ENCODE measurements around the gene FAM240A.
"Not testable (repeated sequence)": the region's sequence is repeated elsewhere in the genome, so short reads cannot be mapped to it uniquely, and the experiment has no call there.

Gene FAM240A

DNA sequence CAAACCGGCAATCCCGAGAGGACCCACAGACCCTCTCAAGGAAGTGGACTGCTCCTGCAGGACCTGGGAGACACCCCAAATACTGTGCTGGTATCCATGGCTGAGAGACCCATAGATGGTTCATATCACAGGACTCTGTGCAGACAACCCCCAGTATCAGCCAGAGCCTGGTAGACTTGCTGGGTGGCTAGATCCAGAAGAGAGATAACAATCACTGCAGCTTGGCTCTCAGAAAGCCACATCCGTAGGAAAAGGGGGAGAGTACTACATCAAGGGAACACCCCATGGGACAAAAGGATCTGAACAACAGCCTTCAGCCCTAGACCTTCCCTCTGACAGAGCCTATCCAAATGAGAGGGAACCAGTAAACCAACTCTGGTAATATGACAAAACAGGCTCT, 25.1 kb upstream of the FAM240A start:
- DNase-seq: not testable (repeated sequence)

DNA sequence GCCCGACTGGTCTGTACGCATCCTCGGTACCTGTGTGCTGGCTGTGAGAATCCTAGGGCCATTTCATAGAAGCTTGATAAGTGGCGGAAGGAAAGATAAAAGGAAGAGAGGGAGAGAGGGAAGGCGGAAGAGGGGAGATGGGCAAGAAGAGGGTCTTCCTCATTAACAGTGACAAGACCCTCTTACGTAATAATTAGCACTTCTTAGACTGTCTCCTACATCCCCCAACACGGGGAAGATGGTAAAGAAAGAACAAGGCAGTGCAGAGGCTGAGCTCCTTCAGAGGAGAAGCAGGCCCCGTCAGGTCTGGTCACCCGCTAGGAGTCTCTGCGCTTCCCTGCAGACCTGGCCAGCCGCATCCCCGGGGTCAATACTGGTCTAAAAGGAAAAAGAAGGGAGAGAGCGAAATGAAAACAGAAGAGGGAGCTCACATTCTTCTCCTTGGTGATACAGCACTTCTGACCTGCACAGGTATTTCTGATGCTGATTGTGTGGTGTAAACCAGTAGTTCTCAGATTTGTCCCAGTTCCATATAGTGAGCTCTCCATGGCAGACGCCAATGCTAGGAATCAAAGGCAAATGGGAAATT, 19.0 kb upstream of the FAM240A start:
- no peak for DNase-seq

DNA sequence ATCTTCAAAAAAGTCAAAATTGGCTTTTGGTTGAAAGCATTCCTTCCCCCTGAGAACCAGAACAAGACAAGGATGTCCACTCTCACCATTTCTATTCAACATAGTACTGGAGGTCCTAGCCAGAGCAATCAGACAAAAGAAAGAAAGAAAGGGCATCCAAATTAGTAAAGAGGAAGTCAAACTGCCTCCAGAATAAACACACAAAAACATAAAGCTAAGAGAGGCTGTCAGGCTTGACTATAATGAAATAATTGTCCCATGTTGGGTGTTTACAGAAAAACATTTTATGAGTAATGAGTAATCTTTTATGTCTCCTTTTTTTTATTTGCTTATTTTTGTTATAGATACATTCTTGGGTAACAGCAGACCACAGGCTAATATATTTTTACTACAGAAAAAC, 18.3 kb upstream of the FAM240A start:
- DNase-seq: no peak

DNA sequence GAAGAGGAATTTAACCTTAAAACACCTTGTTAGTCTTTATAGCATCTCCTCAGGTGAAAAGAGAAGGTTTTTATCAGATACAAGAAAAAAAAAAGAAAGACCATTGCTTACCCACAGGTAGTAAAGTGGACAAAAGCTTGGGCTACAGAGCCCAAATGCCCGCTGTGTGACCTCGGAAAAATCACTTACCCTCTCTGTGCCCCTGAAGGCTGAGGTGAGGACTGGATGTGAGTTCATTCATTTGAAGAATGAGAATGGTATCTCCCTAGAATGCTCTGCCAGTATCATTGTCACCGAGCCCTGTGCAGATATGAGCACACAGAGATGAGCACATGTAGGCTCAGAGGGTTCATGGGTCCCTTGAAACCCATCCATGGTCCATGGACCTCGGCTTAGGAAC, 17.6 kb upstream of the FAM240A start:
- no peak for DNase-seq

DNA sequence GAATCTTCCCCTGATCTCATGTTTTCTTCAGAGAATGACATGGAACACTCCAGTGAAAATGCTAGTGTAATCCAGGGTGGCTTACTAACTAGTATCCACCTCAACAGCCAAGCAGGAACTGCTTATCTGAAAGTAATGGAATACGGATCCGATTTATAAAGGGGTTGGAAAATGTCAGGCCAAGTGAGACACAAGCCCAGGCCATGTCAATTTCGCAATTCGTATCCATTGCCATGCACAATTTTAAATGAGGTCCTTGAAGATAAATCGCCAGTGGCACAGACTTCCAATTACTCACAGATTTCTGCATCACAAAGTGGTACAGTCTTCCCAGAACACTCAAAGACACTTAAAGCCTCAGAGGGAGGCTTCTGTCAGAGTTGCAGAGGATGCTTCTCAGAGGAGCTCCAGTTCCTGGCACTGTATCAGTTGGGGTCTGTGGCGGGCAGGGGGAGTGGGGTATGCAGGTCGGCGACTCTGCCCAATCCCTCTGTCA, 16.5 kb upstream of the FAM240A start:
- no peak for DNase-seq

- no peak for DNase-seq
Measured at GRCh38 chr3:46599590-46599989, 12.7 kb upstream of the FAM240A start.

DNA sequence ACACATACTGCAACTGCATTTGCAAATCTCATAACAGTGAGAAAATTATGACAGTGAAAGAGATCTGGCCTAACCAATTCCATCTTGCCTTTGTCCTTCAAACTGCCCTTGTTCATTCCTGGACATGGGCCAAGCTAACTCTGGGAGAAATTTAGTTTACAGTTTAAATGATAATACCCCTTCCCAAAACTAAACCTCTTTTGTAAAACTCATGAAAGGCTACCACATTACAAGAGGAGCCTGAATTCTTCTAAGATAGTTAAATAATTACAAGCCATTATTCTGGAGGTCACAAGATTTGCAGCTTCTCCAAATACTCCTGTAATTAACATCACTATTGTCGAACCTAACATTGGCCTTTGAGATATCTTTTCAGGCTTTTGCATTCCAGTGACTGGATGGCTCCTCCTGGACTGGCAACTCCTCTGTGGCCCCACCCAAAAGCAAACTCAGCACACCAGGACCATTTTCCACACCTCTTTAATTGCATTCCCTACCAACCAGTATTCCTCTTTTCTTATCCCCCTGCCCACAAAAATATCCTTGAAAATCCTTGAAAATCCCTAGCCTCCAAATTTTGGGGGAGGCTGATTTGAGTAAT, 8.8 kb upstream of the FAM240A start:
- DNase-seq: no peak

- DNase-seq: no peak
Measured at GRCh38 chr3:46604127-46604526, 8.2 kb upstream of the FAM240A start.

DNA sequence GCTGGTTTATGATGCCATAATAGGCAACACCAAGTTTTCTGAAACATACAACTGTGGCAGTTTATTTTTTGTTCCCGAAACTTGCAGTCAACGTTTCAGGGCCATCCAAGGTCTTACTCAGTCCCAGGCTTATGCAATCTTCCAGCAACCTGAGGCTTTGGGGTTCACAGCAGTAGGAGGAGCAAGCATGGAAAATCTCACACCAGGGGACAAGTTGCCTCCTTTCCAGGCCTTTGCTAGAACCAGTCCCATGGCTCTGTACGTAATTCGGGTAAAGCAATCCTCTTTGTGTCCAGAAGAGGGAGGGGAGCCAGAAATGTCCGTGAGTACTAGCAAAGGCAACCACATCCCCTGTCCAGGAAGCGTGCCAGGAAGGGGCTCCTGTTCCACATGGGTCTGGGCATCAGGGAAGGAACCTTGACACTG, 4.7 kb upstream of the FAM240A start:
- no peak for DNase-seq

DNA sequence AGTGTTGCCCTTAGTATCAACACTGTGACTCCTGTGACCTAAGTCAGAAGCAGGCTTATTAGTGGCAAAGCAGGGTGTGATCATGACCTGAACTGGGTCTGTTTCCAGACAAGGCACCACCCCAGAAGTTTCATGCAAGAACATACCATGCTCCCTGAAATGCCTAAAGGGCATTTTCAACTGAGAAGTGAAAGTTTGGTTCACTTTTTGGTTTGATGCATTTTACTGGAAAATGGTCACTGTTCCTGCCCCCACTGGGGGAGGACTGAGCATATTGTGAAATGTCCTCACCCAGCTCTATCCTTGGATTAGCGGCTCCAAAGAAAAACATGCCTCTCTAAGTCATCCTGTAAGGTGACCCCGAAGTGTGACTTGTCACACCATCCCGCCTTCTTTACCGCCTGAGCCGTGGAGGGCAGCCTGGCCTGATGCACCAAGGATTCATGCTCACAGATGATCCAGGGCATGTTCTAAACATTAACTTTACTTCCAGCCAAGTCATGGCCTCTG, 3.1 kb upstream of the FAM240A start:
- DNase-seq: no peak

GRCh38 chr3:46609944-46610722, 2.2 kb upstream of the FAM240A start:
- DNase-seq: no peak

DNA sequence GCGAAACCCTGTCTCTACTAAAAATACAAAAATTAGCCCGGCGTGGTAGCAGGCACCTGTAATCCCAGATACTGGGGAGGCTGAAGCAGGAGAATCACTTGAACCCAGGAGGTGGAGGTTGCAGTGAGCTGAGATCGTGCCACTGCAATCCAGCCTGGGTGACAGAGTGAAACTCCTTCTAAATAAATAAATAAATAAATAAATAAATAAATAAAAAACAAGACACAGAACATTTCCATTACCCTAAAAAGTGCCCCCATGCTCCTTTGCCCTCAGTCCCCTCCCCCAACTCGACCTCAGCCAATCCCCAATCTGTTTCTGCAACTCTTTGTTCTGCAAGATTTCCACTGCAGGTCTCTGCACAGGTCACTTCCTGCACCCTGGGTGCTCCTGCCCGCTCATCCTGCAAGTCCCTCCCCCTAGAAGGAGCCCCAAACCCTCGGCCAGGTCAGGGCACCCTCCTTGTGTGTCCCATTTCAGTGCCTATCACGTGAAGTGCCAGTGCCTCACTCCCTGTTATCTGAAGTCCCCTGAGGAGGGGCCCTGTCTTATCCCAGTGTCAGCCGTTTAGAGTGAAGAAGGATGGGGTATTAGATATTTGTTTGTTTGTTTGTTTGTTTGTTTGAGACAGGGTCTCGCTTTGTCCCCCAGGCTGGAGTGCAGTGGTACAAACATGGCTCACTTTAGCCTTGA, 1.1 kb downstream of the FAM240A start:
- DNase-seq: no peak

- DNase-seq: no peak
Measured at GRCh38 chr3:46614431-46614830, 2.1 kb downstream of the FAM240A start.

GRCh38 chr3:46615050-46615775, 2.9 kb downstream of the FAM240A start:
- no peak for DNase-seq

DNA sequence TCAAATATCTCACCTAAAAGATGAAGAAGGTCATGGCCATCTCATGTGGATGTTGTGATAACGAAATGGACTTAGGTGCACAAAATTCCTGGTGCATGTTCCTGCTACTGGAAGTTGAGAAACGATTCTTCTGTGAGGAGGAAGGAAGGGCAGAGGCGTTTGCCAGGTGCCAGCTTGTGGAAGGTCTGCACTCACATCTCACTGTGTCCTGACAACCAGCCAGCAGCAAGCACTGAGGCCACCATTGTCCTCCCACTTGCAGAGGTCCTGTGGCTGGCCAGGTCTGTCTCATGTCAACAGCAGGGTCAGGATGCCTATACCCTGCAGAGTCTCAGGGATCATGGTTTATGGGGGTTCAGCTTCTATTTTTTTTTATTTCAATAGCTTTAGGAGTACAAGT, 3.7 kb downstream of the FAM240A start:
- no peak for DNase-seq

DNA sequence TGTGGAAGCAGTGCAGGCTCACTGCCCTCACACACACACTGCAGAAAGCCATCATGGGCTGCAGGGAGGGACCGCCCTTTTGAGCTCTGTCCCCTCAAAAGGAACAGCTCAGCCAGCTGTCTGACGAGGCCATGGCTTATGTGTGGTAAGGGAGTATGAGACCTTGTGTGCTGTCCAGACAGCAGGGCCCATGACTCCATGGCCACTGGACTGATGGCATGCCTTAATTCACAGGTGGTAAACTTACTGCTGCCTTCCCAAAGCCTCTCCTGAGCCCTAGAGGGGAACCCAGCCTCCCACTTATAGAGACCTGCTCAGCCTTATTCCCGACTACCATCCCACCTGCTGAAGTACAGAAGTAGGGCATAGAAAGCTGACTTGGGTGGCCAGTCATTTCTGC, 5.6 kb downstream of the FAM240A start:
- no peak for DNase-seq

- DNase-seq: no peak
Measured at GRCh38 chr3:46619845-46620778, 7.8 kb downstream of the FAM240A start.

DNA sequence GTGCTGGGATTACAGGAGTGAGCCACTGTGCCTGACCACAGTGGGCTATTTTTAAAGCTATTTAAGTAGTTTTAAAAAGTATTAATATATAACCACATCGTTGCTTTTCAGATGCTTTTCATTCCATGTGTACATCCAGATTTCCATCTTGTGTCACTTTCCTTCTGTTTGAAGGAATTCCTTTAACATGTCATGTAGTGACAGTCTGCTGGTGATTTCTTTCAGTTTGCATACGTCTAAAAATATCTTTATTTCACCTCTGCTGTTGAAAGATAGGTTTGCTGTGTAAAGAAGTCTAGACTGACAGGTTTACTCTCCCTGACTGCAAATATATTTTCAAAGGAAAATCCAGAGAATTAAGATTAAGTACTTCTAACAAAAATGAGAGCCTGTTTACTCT, 12.2 kb downstream of the FAM240A start:
- DNase-seq: no peak

GRCh38 chr3:46624975-46625490, 12.7 kb downstream of the FAM240A start:
- DNase-seq: no peak

DNA sequence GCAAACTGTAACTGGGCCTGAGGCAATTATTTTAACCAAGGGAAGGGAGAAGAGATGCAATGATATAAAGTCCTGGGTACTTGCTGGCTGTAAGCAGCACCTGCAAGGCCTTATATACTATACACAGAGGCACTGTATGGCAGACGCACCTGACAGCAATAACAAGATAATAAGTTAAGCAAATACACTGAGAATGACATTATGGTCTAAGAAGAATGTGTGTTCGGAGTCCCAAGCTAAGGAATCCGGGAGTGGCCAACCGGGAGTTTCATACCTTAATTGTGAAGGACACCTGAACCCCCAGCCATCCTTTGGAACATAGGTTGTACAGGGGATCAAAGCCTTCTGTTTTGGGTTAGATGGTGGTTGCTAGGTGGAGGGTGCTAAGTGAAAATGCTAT, 13.7 kb downstream of the FAM240A start:
- no peak for DNase-seq

DNA sequence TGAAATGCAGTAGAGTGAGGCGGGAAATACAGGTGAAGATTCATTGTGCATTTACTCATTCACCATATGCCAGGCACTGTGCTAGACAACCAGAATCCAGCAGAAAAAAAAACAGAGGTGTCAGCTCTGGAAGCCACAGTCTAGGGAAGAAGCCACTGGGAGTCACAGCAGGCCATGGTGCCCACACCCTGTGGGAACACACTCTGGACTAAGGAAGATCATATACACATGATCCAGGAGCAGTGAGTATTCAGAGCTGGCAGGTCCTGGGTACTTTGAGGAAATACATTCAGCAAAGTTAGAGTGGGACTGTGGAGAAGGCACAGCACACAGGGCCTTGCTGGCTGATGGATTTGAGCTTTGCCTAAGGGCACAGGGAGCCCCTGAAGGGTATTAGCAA, 14.8 kb downstream of the FAM240A start:
- DNase-seq: no peak
